ENCODE data around the gene MADD. TPM values are rescaled to one million over a fixed set of nuclear protein-coding genes. Genes with fewer than 3 reads are reported as not detected.

The MADD gene
- polyA plus RNA-seq, 3 donors, result 36.5 to 37.9 (median 37.8) TPM

- DNase-seq (ENCODE audit: low read depth in 3 of 3, low spot score in 2 of 3), result peak; percentile 78 to 84 (median 83)
Observed at GRCh38 chr11:47355283-47356128, 85.6 kb downstream of the MADD start.

DNA sequence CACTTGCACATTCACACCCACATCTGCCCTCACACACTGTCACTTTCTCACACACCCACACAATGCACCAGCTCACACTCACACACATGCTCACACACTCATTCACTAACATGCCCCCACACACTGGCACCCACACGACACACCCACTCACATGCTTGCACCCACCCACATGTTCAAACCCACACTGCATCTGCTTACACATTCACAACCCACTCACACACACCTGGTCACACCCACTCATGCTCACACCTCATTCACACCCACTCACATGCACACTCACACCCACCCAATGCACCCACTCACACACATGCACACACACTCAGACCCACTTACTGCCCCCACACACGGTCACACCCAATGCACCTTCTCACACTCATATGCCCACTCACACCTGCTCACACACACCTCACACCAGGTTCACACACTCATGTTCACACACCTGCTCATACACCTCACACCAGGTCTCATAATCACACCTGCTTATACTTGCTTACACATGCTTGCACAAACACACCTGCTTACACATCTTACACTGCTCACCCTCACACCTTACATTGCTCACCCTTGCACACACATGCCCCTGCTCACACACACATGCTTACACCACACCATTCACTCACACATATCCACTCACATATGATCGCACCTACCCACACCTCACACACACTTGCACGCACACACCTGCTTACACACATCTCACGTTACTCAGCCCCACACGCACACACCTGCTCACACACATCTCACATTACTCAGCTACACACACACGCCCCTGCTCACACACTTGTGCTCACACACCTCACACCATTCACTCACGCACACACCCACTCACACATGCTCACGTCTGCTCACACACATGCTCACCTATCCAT is 86.4 kb downstream of the MADD start:
- DNase-seq (ENCODE audit: low read depth in 3 of 3, low spot score in 2 of 3), result no peak

DNA sequence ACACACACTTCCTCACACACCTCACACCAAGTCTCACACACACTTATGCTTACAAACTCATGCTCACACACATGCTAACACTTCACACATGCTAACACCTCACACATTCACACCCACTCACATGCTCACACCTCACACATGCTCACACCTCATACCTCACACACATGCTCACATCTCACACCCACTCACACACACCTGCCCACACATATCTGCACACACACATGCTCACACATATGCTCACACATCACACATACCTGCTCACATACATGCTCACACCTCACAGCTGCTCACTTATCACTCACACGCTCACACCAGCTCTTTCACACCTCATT is 87.0 kb downstream of the MADD start:
- DNase-seq (ENCODE audit: low read depth in 3 of 3, low spot score in 2 of 3), result no peak

GRCh38 chr11:47357985-47358730 is 88.2 kb downstream of the MADD start:
- DNase-seq (ENCODE audit: low read depth in 3 of 3, low spot score in 2 of 3), result no peak

DNA sequence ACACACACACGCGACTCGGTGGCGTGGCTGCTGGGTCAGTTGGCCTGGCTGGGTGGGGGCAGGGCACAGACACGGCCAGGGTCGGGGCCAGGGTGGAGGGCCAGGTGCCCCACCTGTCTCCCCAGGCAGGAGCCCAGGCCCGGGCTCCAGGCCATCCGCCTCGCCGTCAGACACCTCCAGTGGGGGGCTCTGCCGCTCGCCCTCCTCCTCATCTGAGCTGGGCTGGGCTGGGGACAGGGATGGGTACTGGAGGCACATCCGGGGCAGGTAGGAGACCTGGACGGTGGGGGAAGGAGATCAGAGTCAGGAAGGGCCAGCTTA is 88.8 kb downstream of the MADD start:
- no peak for DNase-seq (ENCODE audit: low read depth in 3 of 3, low spot score in 2 of 3)

DNA sequence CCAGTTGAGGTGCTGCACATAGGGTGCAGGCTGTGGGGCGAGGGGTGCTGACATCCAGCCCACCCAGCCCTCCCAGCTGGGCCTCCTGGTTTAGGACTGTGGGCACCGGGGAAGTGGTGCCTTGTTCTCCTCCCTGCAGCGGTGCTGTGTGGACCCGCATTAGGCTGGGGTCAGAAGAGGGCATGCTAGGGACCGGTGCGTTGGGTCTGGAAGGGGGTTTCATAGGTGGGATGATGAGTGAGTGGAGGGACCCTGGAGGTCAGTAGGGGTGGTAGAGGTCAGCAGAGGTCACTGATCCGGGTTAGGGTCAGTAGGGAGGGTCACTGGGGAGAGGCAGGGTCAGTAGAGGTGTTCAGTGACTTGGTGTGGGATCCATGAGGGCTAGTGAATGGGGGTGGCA is 89.2 kb downstream of the MADD start:
- no peak for DNase-seq (ENCODE audit: low read depth in 3 of 3, low spot score in 2 of 3)

GRCh38 chr11:47359586-47359985 is 89.7 kb downstream of the MADD start:
- no peak for DNase-seq (ENCODE audit: low read depth in 3 of 3, low spot score in 2 of 3)

DNA sequence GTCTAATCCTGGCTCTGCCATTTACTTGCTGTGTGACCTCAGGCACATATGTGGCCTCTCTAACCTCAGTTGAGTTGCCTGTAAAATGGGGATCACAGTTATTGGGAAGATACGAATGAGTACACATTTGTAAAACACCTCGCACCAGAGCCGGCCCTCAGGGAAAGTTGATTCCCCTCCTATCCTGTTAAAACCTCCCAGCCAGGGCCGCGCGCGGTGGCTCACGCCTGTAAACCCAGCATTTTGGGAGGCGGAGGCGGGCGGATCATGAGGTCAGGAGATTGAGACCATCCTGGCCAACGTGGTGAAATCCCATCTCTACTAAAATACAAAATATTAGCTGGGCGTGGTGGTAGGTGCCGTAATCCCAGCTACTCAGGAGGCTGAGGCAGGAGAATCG is 90.4 kb downstream of the MADD start:
- no peak for DNase-seq (ENCODE audit: low read depth in 3 of 3, low spot score in 2 of 3)

- DNase-seq (ENCODE audit: low read depth in 3 of 3, low spot score in 2 of 3), result no peak
Observed at GRCh38 chr11:47361419-47361818, 91.5 kb downstream of the MADD start.

DNA sequence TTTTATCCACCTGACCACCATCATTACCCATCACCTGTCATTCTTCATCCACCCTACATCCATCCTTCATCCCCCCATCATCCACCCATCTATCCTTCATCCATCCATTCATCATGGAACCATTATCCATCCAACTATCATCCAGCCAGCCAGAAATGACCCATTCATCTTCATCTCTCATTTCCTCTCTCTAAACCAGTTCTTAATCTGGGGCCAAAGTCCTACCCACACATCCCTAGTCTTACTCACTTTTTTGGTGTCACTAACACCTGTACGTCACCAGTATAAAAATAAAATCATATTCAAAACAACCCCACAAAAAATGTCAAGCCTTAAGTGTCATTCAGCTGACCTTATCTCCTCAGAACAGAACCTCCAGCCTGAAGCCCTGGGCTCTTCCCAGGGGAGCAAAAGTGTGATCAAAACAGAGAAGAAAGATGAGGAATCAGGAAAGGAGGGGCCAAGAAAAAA is 96.1 kb downstream of the MADD start:
- no peak for DNase-seq (ENCODE audit: low read depth in 3 of 3, low spot score in 2 of 3)

DNA sequence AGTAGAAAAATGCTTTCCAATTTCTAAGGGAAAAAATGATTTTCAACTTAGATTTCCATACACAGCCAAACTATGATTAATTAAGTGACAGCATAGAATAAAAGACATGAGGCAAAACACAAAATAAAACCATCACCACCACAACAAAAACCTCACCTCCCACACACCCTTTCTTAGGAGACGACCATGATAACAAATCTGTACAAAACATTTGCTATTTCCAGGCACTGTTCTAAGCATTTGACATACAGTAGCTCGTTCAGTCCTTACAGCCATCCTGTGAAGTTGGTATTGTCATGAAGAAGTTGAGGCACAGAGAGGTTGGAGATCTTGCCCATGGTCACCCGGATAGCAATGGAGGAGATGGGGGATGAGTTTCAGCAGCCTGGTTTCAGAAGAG is 99.7 kb downstream of the MADD start:
- no peak for DNase-seq (ENCODE audit: low read depth in 3 of 3, low spot score in 2 of 3)

- no peak for DNase-seq (ENCODE audit: low read depth in 3 of 3, low spot score in 2 of 3)
Observed at GRCh38 chr11:47372422-47372821, 102.5 kb downstream of the MADD start.

DNA sequence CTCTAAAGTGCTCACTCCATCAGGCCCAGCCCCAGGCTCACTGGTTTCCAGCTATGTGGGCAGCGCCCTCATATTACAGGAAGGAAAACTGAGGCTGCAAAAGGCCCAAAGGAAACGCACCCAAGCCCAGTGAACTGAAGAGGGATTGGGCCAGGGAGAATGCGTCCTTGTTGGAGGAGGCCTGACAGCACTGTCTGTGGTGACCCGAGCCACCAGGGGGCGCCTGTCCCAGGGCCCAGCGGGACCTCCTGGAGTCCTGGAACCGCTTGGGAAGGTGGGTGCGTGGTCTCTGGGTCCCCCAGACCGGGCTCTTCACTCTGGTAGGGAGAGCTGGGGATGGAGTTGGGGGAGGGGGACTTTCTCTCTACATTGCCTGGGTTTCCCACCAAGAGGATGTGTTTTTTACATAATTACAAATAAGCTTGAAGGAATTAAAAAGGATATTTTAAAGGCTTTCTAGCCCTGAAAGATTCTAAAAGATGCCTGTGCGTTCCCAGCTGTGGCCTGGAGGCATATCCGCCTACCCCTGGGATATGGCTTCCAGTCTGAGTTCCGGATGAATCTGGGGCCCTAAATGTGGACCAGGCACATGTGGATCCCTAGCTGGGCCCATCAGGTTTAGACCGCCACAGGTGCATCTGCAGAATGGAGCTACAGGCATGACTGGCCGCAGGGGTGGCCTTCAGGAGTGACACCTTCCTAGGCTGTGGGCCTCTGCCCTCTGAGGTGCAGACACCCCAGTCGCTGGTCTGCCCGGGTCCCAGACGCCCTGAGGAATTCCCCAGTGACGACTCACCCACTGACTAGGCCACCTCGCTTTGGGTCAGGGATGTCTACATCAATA is 104.2 kb downstream of the MADD start:
- peak in 2 of 3 donors; percentile 45 to 54 for DNase-seq (ENCODE audit: low read depth in 3 of 3, low spot score in 2 of 3)

- no peak for DNase-seq (ENCODE audit: low read depth in 3 of 3, low spot score in 2 of 3)
Observed at GRCh38 chr11:47374720-47375019, 104.7 kb downstream of the MADD start.

GRCh38 chr11:47375020-47375419 is 105.1 kb downstream of the MADD start:
- no peak for DNase-seq (ENCODE audit: low read depth in 3 of 3, low spot score in 2 of 3)

- DNase-seq (ENCODE audit: low read depth in 3 of 3, low spot score in 2 of 3), result no peak
Observed at GRCh38 chr11:47375546-47376085, 105.7 kb downstream of the MADD start.

GRCh38 chr11:47376107-47376524 is 106.2 kb downstream of the MADD start:
- DNase-seq (ENCODE audit: low read depth in 3 of 3, low spot score in 2 of 3), result no peak

DNA sequence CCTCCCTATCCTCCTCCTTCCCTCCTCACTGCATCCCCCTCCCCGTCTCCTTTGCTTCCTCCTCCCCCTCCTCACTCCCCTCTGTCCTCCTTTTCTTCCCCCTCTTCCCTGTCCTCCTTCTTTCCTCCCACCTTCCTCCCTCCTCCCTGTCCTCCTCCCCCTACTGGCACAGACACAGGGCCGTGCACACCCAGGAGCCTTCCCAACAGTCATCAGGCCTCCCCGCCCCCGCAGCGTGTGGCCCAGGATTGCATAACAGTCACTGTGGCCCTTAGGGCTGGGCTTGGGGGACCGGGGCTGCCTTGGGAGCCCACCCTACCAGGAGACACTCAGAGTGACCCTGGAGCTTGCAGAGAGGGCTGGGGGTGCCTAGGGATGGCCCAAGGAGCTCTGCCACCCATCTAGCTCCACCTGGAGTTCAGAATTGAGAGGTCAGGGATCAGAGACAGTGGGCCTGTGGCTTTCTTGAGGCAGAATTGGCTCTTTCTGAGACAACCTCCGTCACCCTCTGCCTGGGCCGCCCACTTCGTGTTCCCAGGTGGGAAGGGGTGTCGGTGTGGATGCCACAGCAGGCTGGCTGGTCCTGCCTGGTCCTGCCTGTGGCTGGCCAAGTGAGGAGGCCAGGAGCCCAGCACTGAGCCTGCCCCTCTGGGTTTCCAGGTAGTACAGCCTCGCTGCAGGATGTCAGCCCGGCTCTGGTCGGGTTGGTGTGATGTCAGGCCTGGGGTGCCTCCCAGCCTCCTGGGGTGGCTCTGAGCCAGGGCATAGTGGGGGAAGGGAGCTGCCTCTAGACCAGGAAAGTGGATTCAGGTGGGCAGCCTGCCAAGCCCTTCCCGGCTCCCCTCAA is 106.8 kb downstream of the MADD start:
- DNase-seq (ENCODE audit: low read depth in 3 of 3, low spot score in 2 of 3), result no peak

GRCh38 chr11:47377571-47378009 is 107.7 kb downstream of the MADD start:
- no peak for DNase-seq (ENCODE audit: low read depth in 3 of 3, low spot score in 2 of 3)

Data from right renal cortex interstitium (tissue), 3 donors.